ACC112 (cell line): Measurements from ENCODE around the gene MTARC2.

ENCODE experiments used
- H2AFZ ChIP-seq: fragments of 200-600 bp; sonication (generic); one replicate; pipeline ENCODE4 v1.6.0; 2017; ENCODE audit warnings: antibody characterized with exemption, low read length; ENCODE audit not compliant: unreplicated experiment
- H3K27ac ChIP-seq: fragments of 200-600 bp; sonication (generic); 2 replicates; pipeline ENCODE4 v1.5.1; 2014; ENCODE audit warnings: low read depth, mild to moderate bottlenecking, antibody characterized with exemption, low read length, moderate library complexity
- H3K27me3 ChIP-seq: fragments of 200-600 bp; sonication (generic); 2 replicates; pipeline ENCODE4 v1.6.1; 2014; ENCODE audit warnings: mild to moderate bottlenecking, antibody characterized with exemption, low read length, moderate library complexity, mixed read lengths; ENCODE audit not compliant: insufficient read depth
- H3K36me3 ChIP-seq: fragments of 200-600 bp; sonication (generic); 2 replicates; pipeline ENCODE4 v1.6.1; 2016; ENCODE audit warnings: mild to moderate bottlenecking, antibody characterized with exemption, low read length, moderate library complexity, mixed read lengths; ENCODE audit not compliant: insufficient read depth
- H3K4me1 ChIP-seq: fragments of 200-600 bp; sonication (generic); one replicate; pipeline ENCODE4 v1.6.1; 2016; ENCODE audit warnings: low read length, mixed read lengths; ENCODE audit not compliant: insufficient read depth, unreplicated experiment, control insufficient read depth
- H3K4me3 ChIP-seq: fragments of 200-600 bp; sonication (generic); 2 replicates; pipeline ENCODE4 v1.5.1; 2014; ENCODE audit warnings: mild to moderate bottlenecking, low read depth, low read length
- H3K79me2 ChIP-seq: fragments of 200-600 bp; sonication (generic); one replicate; pipeline ENCODE4 v1.6.0; 2016; ENCODE audit warnings: low read length; ENCODE audit not compliant: control insufficient read depth, unreplicated experiment, insufficient read depth

The MTARC2 gene

GRCh38 chr1:220750131-220750515, 2.0 kb downstream of the MTARC2 start:
- no peaks in the 10 kb centered on the region for H3K36me3 ChIP-seq
- H3K4me3 ChIP-seq, result no peak overlapping the region
- peaks cover 5% of the 10 kb centered on the region for H3K79me2 ChIP-seq
- no peak overlapping the region for H2AFZ ChIP-seq
- H3K27ac ChIP-seq, result no peak overlapping the region
- H3K4me1 ChIP-seq, result no peaks in the 10 kb centered on the region
- H3K27me3 ChIP-seq, result no peaks in the 10 kb centered on the region

GRCh38 chr1:220751111-220751510, 3.0 kb downstream of the MTARC2 start:
- no peak overlapping the region for H3K4me3 ChIP-seq
- H3K4me1 ChIP-seq, result no peaks in the 10 kb centered on the region
- no peaks in the 10 kb centered on the region; the same call in 1 of the 2 replicates for H3K36me3 ChIP-seq
- H2AFZ ChIP-seq, result no peak overlapping the region
- H3K79me2 ChIP-seq, result peaks cover 5% of the 10 kb centered on the region
- no peak overlapping the region for H3K27ac ChIP-seq
- no peaks in the 10 kb centered on the region for H3K27me3 ChIP-seq

- Histone ChIP-seq H3K27me3 (no peaks in the 10 kb centered on the region), H3K4me3 (no peak overlapping the region), H3K36me3 (peaks cover 4% of the 10 kb centered on the region; the same call in 1 of the 2 replicates), H3K4me1 (no peaks in the 10 kb centered on the region), H2AFZ (no peak overlapping the region), H3K27ac (no peak overlapping the region), H3K79me2 (no peaks in the 10 kb centered on the region)
Measured at GRCh38 chr1:220754212-220754917, 6.2 kb downstream of the MTARC2 start.

GRCh38 chr1:220754918-220755295, 6.8 kb downstream of the MTARC2 start:
- Histone ChIP-seq H3K27ac (no peak overlapping the region), H3K4me1 (no peaks in the 10 kb centered on the region), H3K4me3 (no peak overlapping the region), H3K79me2 (no peaks in the 10 kb centered on the region), H3K36me3 (peaks cover 4% of the 10 kb centered on the region; the same call in 1 of the 2 replicates), H2AFZ (no peak overlapping the region), H3K27me3 (no peaks in the 10 kb centered on the region)

- H3K36me3 ChIP-seq, result peaks cover 4% of the 10 kb centered on the region; the same call in 1 of the 2 replicates
- H3K27ac ChIP-seq, result no peak overlapping the region
- H3K79me2 ChIP-seq, result no peaks in the 10 kb centered on the region
- H3K27me3 ChIP-seq, result no peaks in the 10 kb centered on the region
- no peak overlapping the region for H2AFZ ChIP-seq
- H3K4me1 ChIP-seq, result no peaks in the 10 kb centered on the region
- H3K4me3 ChIP-seq, result no peak overlapping the region
Measured at GRCh38 chr1:220755309-220755708, 7.2 kb downstream of the MTARC2 start.

GRCh38 chr1:220757441-220757840, 9.3 kb downstream of the MTARC2 start:
- Histone ChIP-seq H2AFZ (no peak overlapping the region), H3K79me2 (no peaks in the 10 kb centered on the region), H3K27me3 (no peaks in the 10 kb centered on the region), H3K27ac (no peak overlapping the region), H3K4me3 (no peak overlapping the region), H3K4me1 (no peaks in the 10 kb centered on the region), H3K36me3 (peaks cover 4% of the 10 kb centered on the region; the same call in 1 of the 2 replicates)

- no peaks in the 10 kb centered on the region for H3K4me1 ChIP-seq
- no peaks in the 10 kb centered on the region for H3K27me3 ChIP-seq
- H2AFZ ChIP-seq, result no peak overlapping the region
- no peak overlapping the region for H3K27ac ChIP-seq
- H3K4me3 ChIP-seq, result no peak overlapping the region
- peaks cover 4% of the 10 kb centered on the region; the same call in 1 of the 2 replicates for H3K36me3 ChIP-seq
- H3K79me2 ChIP-seq, result no peaks in the 10 kb centered on the region
Measured at GRCh38 chr1:220759147-220759546, 11.0 kb downstream of the MTARC2 start.

- Histone ChIP-seq H3K27ac (no peak overlapping the region), H3K4me3 (no peak overlapping the region), H3K79me2 (no peaks in the 10 kb centered on the region), H2AFZ (no peak overlapping the region), H3K4me1 (no peaks in the 10 kb centered on the region), H3K36me3 (no peaks in the 10 kb centered on the region), H3K27me3 (no peaks in the 10 kb centered on the region)
Measured at GRCh38 chr1:220761688-220762427, 13.7 kb downstream of the MTARC2 start.

GRCh38 chr1:220764757-220765156, 16.6 kb downstream of the MTARC2 start:
- no peak overlapping the region for H3K4me3 ChIP-seq

GRCh38 chr1:220767312-220768125, 19.4 kb downstream of the MTARC2 start:
- no peak overlapping the region for H3K27ac ChIP-seq
- no peaks in the 10 kb centered on the region for H3K4me1 ChIP-seq
- no peaks in the 10 kb centered on the region for H3K79me2 ChIP-seq
- no peaks in the 10 kb centered on the region for H3K36me3 ChIP-seq
- H3K4me3 ChIP-seq, result no peak overlapping the region
- no peak overlapping the region for H2AFZ ChIP-seq
- H3K27me3 ChIP-seq, result no peaks in the 10 kb centered on the region

More at GRCh38 chr1:220764757-220765156, 16.6 kb downstream of the MTARC2 start:
- Histone ChIP-seq H3K36me3 (no peaks in the 10 kb centered on the region), H3K27me3 (no peaks in the 10 kb centered on the region), H3K4me1 (no peaks in the 10 kb centered on the region), H3K27ac (no peak overlapping the region), H2AFZ (no peak overlapping the region), H3K79me2 (no peaks in the 10 kb centered on the region)
